AG04450 (cell line): Measurements from ENCODE around the gene POC1B. TPM values are rescaled to one million over a fixed set of nuclear protein-coding genes. Genes with fewer than 3 reads are reported as not detected.

ENCODE experiments used
- CTCF ChIA-PET: fragments of 300-600, 350-600 bp; formaldehyde crosslinking; extraction: SDS; loops from one replicate; lab custom pipeline; 2022; ENCODE audit warnings: antibody characterized with exemption, inconsistent platforms; lab: Charles Lee
- POLR2A ChIA-PET: fragments of 350-600 bp; formaldehyde crosslinking; extraction: SDS; loops from one replicate; lab custom pipeline; 2021; ENCODE audit warnings: antibody characterized with exemption, inconsistent platforms; lab: Yijun Ruan, JAX
- DNase-seq: peaks from one replicate; pipeline ENCODE4 v3.0.0-alpha.2; 2011; ENCODE audit warnings: low read depth, low spot score
- H3K27ac ChIP-seq: one replicate; pipeline ENCODE4 v1.5.1; 2012; ENCODE audit warnings: low read depth, low read length, control low read depth
- H3K27me3 ChIP-seq: one replicate; pipeline ENCODE4 v1.6.0; 2012; ENCODE audit warnings: low read length; ENCODE audit not compliant: control insufficient read depth, insufficient read depth
- H3K4me3 ChIP-seq: 2 replicates; pipeline ENCODE4 v1.5.1; 2011; ENCODE audit warnings: mild to moderate bottlenecking, low read depth, low read length, control low read depth
- H3K9me3 ChIP-seq: 2 replicates; pipeline ENCODE4 v1.5.1; 2012; ENCODE audit warnings: low read length; ENCODE audit not compliant: control insufficient read depth, insufficient read depth
- polyA minus RNA-seq: library from RNA; depleted of rRNA, polyadenylated mRNA; stranded (reverse); fragments of >200 nt; gene quantifications from 2 replicates; pipeline ENCODE4 v1.2.3, GENCODE V29; 2011; rRNA and poly(A)+ RNA removed
- polyA plus RNA-seq: library from polyadenylated mRNA; depleted of rRNA; stranded (reverse); fragments of >200 nt; gene quantifications from 2 replicates; pipeline ENCODE4 v1.2.3, GENCODE V29; 2011; rRNA removed
- TF ChIP-seq, protein P1 (sequence below): IDR thresholded peaks from 2 replicates; pipeline ENCODE4 v1.5.1; 2011; ENCODE audit warnings: low read depth, low read length, control low read depth, inconsistent platforms

Gene POC1B
- 9.3 and 11.9 TPM in 2 replicates for polyA plus RNA-seq
- polyA minus RNA-seq: 6.9 and 15.8 TPM in 2 replicates

- CTCF ChIA-PET: interaction anchor here (0.5 to 5.0 kb wide), 8 partner anchors 17 to 1415 kb away, joined by 3 to 117 read pairs (median 6); no protein-coding TSS in a partner anchor
- DNase-seq: no peak
Observed at GRCh38 chr12:89525824-89526770, at the start of gene POC1B. Gene POC1B, minus strand, starts transcription at chr12:89526047. Its CDS starts 152 bp downstream, at chr12:89525895.

DNA sequence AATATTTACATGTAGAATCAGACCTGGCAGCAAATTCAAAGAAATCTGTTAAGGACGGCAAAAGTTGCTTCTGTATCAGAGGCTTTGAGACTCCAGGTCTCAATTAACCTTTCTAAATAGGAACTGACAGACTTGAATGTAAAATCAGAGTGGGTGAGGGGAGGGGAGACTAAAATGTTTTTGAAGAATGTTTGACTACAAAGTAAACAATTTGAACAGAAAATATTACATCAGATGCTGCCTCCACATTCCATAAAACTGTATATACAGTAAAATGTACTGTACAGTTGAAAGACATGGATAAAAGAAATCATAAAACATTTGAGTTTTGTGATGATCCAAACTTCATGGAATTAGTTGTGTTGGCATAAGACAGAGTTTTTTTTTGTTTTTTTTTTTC is 49.5 kb upstream of the POC1B start:
- Histone ChIP-seq H3K4me3 (no peak overlapping the region), H3K27me3 (no peaks in the 10 kb centered on the region), H3K9me3 (no peaks in the 10 kb centered on the region), H3K27ac (no peak overlapping the region)
- TF ChIP-seq, protein P1, sequence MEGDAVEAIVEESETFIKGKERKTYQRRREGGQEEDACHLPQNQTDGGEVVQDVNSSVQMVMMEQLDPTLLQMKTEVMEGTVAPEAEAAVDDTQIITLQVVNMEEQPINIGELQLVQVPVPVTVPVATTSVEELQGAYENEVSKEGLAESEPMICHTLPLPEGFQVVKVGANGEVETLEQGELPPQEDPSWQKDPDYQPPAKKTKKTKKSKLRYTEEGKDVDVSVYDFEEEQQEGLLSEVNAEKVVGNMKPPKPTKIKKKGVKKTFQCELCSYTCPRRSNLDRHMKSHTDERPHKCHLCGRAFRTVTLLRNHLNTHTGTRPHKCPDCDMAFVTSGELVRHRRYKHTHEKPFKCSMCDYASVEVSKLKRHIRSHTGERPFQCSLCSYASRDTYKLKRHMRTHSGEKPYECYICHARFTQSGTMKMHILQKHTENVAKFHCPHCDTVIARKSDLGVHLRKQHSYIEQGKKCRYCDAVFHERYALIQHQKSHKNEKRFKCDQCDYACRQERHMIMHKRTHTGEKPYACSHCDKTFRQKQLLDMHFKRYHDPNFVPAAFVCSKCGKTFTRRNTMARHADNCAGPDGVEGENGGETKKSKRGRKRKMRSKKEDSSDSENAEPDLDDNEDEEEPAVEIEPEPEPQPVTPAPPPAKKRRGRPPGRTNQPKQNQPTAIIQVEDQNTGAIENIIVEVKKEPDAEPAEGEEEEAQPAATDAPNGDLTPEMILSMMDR: no peak
- ChIA-PET POLR2A (no interaction called here), CTCF (interaction anchor here (0.6 to 1.3 kb wide), 2 partner anchors 32 to 997 kb away, joined by 3 read pairs; no protein-coding TSS in a partner anchor)
- DNase-seq: no peak

More at GRCh38 chr12:89525824-89526770, at the start of gene POC1B:
- H3K4me3 ChIP-seq: peak within 1 kb of the TSS; percentile 91
- TF ChIP-seq, protein P1: peak; percentile 1; the same call in 1 of the 2 replicates
- no peaks in the 10 kb centered on the region for H3K27me3 ChIP-seq
- H3K9me3 ChIP-seq: no peaks in the 10 kb centered on the region; the same call in 1 of the 2 replicates
- peak within 1 kb of the TSS; percentile 76 for H3K27ac ChIP-seq
- POLR2A ChIA-PET: interaction anchor here (0.7 kb wide), 1 partner anchor 31 kb away, joined by 3 read pairs; no protein-coding TSS in a partner anchor

GRCh38 chr12:89574736-89575208 is 48.9 kb upstream of the POC1B start:
- H3K4me3 ChIP-seq: no peak overlapping the region
- H3K27ac ChIP-seq: peak overlapping the region; percentile 62
- ChIA-PET POLR2A (no interaction called here), CTCF (no interaction called here)
- H3K9me3 ChIP-seq: no peaks in the 10 kb centered on the region
- TF ChIP-seq, protein P1: no peak
- DNase-seq: peak; percentile 63
- H3K27me3 ChIP-seq: no peaks in the 10 kb centered on the region

GRCh38 chr12:89573051-89573810 is 47.4 kb upstream of the POC1B start:
- Histone ChIP-seq H3K4me3 (no peak overlapping the region), H3K27ac (no peak overlapping the region), H3K9me3 (no peaks in the 10 kb centered on the region), H3K27me3 (no peaks in the 10 kb centered on the region)
- CTCF ChIA-PET: no interaction called here
- TF ChIP-seq, protein P1: no peak
- no peak for DNase-seq
- POLR2A ChIA-PET: interaction anchor here (0.5 kb wide), 1 partner anchor 127 kb away, joined by 5 read pairs; no protein-coding TSS in a partner anchor
